H1 (cell line): ENCODE measurements around the gene FCRL2. TPM values are rescaled to one million over a fixed set of nuclear protein-coding genes. Genes with fewer than 3 reads are reported as not detected.

Source experiments
- SP4 ChIP-seq: IDR thresholded peaks from 2 replicates; pipeline ENCODE4 v1.6.1; 2012; ENCODE audit warnings: low read length, inconsistent platforms
- polyA plus RNA-seq, 7 experiments: library from polyadenylated mRNA; depleted of rRNA in 3 of 7; stranded (reverse) in 5 of 7; unstranded in 2 of 7; fragments of >200 nt in 5 of 7; fragments of 200-250 nt in 2 of 7; gene quantifications; 1 replicate in 5 of 7; 2 replicates in 1 of 7; 4 replicates in 1 of 7; pipeline versions ENCODE4 v1.2.1 to v1.2.3, GENCODE V29; 2011 to 2013; ENCODE audit warnings: missing spikeins in 2 of 7, mixed read lengths in 2 of 7
- total RNA-seq: library from RNA; stranded (reverse); fragmentation: NEBNext Ultra II Directional; extraction: Animal tissue kit (Norgen Biotek cat#: 25700); gene quantifications from 2 replicates; pipeline ENCODE4 v1.2.1, GENCODE V29; 2021
- TF ChIP-seq, protein P1 (sequence below): IDR thresholded peaks from 2 replicates; pipeline ENCODE4 v1.6.1; 2012; ENCODE audit warnings: inconsistent platforms

Gene FCRL2
- total and polyA plus RNA-seq, 2 of the 8 experiments (the other 6 are each of a cell fraction or from before 2014, with no cell fraction given), result not detected

DNA sequence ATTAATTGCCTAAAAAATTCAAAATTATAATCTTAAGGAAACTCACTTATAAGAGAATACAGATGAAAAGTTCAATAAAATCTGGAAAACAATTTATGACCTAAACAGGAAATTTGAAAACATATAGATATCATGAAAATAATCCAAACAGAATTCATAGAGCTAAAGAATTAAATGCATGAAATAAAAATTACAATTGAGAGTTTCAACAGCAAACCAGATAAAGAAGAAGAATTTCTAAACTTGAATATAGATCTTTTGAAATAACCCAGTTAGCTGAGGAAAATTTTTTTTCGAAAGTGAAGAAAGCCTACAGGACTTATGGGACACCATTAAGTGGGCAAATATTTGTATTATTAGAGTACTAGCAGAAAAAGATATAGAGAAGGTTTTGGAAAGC is 36.3 kb upstream of the FCRL2 start (continued):
- no peak for TF ChIP-seq SP4
- TF ChIP-seq, protein P1, sequence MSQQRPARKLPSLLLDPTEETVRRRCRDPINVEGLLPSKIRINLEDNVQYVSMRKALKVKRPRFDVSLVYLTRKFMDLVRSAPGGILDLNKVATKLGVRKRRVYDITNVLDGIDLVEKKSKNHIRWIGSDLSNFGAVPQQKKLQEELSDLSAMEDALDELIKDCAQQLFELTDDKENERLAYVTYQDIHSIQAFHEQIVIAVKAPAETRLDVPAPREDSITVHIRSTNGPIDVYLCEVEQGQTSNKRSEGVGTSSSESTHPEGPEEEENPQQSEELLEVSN, result no peak
